ENCODE results near the gene PALMD.

GRCh38 chr1:99738858-99739465 is 93.0 kb downstream of the PALMD start:
- TF ChIP-seq BACH1 (IDR thresholded peaks at IDR 0.05; ENCODE audit: low read length) = no peak
- no peak for TF ChIP-seq CTCF (IDR thresholded peaks at IDR 0.05; ENCODE audit: control extremely low read depth in 1 of 3, insufficient read depth in 1 of 3, low read depth in 1 of 3, low read length in 3 of 3)
- TF ChIP-seq EGR1 (IDR thresholded peaks at IDR 0.05; ENCODE audit: borderline replicate concordance, low read depth, low read length) = no peak
- no peak for TF ChIP-seq SP1 (IDR thresholded peaks at IDR 0.05; ENCODE audit: low read depth, low read length)
- no peak for TF ChIP-seq POLR2AphosphoS5 (IDR thresholded peaks at IDR 0.05; ENCODE audit: low read depth, low read length)
